ENCODE data around the gene ETFDH.

GRCh38 chr4:158669310-158669709, 2.8 kb upstream of the ETFDH start:
- TF ChIP-seq CTCF (IDR thresholded peaks at IDR 0.05) (no peak), POLR2A (IDR thresholded peaks at IDR 0.05) (no peak)

Measured in Peyer's patch (tissue), 4 donors.